Naive thymus-derived CD4-positive, alpha-beta T cell (primary cell): ENCODE results near the gene MC2R. TPM values are rescaled to one million over a fixed set of nuclear protein-coding genes. Genes with fewer than 3 reads are reported as not detected.

Experiments
- ATAC-seq: fragments of 150-1000 bp; cut with Tn5 transposase; 2 replicates; pipeline ENCODE4 v1.10.0; 2021; ENCODE audit warnings: mild to moderate bottlenecking, moderate library complexity
- CTCF ChIA-PET: fragments of 350-600 bp; sonication (Branson Sonifier 250); formaldehyde crosslinking; loops from one replicate; lab custom pipeline; 2021; ENCODE audit warnings: antibody characterized with exemption; lab: Charles Lee
- POLR2A ChIA-PET: fragments of 350-600 bp; sonication (Branson Sonifier 250); formaldehyde crosslinking; loops from one replicate; lab custom pipeline; 2021; ENCODE audit warnings: antibody characterized with exemption, inconsistent platforms; lab: Charles Lee
- DNase-seq, 9 donors: peaks; one replicate each; pipeline versions ENCODE4 v3.0.0 to v3.0.0-alpha.2; 2020 to 2022; ENCODE audit warnings: mixed read lengths in 1 of 9
- H3K27ac ChIP-seq: one replicate; pipeline ENCODE4 v1.7.0; 2013; ENCODE audit warnings: mild to moderate bottlenecking, low read depth, low read length, moderate library complexity
- H3K27me3 ChIP-seq, 2 donors: one replicate each; pipeline ENCODE4 v1.7.0; 2013; ENCODE audit warnings: low read length in 2 of 2, mild to moderate bottlenecking in 2 of 2, moderate library complexity in 2 of 2; ENCODE audit not compliant: control insufficient read depth in 2 of 2, insufficient read depth in 2 of 2
- H3K36me3 ChIP-seq, 3 experiments: 1 replicate in 2 of 3; 2 replicates in 1 of 3; pipeline ENCODE4 v1.7.0; 2013; ENCODE audit warnings: low read length in 3 of 3, mild to moderate bottlenecking in 3 of 3, moderate library complexity in 1 of 3; ENCODE audit not compliant: insufficient read depth in 3 of 3, control insufficient read depth in 2 of 3
- H3K4me1 ChIP-seq, 2 donors: one replicate each; pipeline ENCODE4 v1.7.0; 2013; ENCODE audit warnings: low read length in 2 of 2, mild to moderate bottlenecking in 2 of 2, moderate library complexity in 1 of 2; ENCODE audit not compliant: control insufficient read depth in 2 of 2, insufficient read depth in 2 of 2
- H3K4me3 ChIP-seq: 2 replicates; pipeline ENCODE4 v1.7.0; 2013; ENCODE audit warnings: mild to moderate bottlenecking, low read length
- H3K9me3 ChIP-seq, 3 experiments: 1 replicate in 2 of 3; 2 replicates in 1 of 3; pipeline ENCODE4 v1.7.0; 2013; ENCODE audit warnings: low read length in 3 of 3; ENCODE audit not compliant: control insufficient read depth in 2 of 3
- H3K27ac Mint-ChIP-seq, 9 donors: one replicate each; pipeline ENCODE4 v1.8.0; 2020 to 2022; ENCODE audit warnings: mixed read lengths in 9 of 9, mild to moderate bottlenecking in 8 of 9, moderate library complexity in 5 of 9, inconsistent platforms in 2 of 9
- H3K27me3 Mint-ChIP-seq, 5 donors: one replicate each; pipeline ENCODE4 v1.8.0; 2021 to 2022; ENCODE audit warnings: mixed read lengths in 5 of 5, mild to moderate bottlenecking in 1 of 5
- H3K36me3 Mint-ChIP-seq, 5 donors: one replicate each; pipeline ENCODE4 v1.8.0; 2020 to 2022; ENCODE audit warnings: mixed read lengths in 5 of 5, mild to moderate bottlenecking in 3 of 5, inconsistent platforms in 1 of 5
- H3K4me1 Mint-ChIP-seq, 7 donors: one replicate each; pipeline ENCODE4 v1.8.0; 2020 to 2022; ENCODE audit warnings: mixed read lengths in 7 of 7, mild to moderate bottlenecking in 3 of 7, inconsistent platforms in 1 of 7
- H3K4me3 Mint-ChIP-seq, 10 donors: one replicate each; pipeline ENCODE4 v1.8.0; 2020 to 2022; ENCODE audit warnings: mild to moderate bottlenecking in 10 of 10, mixed read lengths in 10 of 10, moderate library complexity in 6 of 10, inconsistent platforms in 2 of 10
- H3K9me3 Mint-ChIP-seq, 11 donors: one replicate each; pipeline ENCODE4 v1.8.0; 2020 to 2022; ENCODE audit warnings: mixed read lengths in 11 of 11, mild to moderate bottlenecking in 4 of 11, inconsistent platforms in 1 of 11, moderate library complexity in 1 of 11
- intact Hi-C, 2 donors: fragments of 100-400 bp; cut with micrococcal nuclease; formaldehyde crosslinking; loops; one replicate each; pipeline ENCODE4 v1.15.1; 2023
- polyA plus RNA-seq, 2 donors: library from polyadenylated mRNA; unstranded; fragments of 300-500 nt; fragmentation: Illumina TruSeq; gene quantifications; one replicate each; pipeline ENCODE4 v1.2.3, GENCODE V29; 2021
- total RNA-seq, 6 experiments: library from RNA in 5 of 6; stranded (reverse) in 5 of 6; gene quantifications; 1 replicate in 5 of 6; 2 replicates in 1 of 6; pipeline ENCODE4 v1.2.3 and lab custom pipeline; 2021 to 2026

The MC2R gene
- total and polyA plus RNA-seq, 7 experiments from 2014 or later, result not detected

DNA sequence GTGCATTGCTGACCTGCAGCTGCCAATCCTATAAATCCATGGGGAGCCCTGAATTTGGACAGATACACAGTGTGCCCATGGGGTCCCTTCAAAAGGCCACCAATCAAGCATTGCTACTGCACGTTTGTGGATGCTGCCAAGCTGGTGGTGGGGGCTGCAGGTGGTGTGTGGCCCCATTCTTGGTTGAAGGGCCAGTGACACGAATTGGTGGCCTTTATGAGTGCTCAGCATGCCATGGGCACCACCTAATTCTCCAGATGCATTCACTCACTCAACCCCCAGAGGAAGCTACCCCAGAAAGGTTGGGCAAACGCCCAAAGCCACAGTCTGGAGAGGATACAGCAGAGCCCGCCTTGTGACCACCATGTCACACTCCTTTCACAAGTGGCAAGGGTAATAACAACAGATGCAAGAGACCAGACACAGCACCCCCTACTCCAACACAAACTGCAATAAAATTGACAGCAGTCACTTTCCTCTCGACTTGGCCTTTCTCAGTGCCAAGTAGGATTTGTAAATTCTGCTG lies 27.1 kb downstream of the MC2R start:
- Histone ChIP-seq H3K4me1 (no peaks in the 10 kb centered on the region), H3K9me3 (no peaks in the 10 kb centered on the region), H3K4me3 (no peak overlapping the region), H3K36me3 (no peaks in the 10 kb centered on the region), H3K27ac (no peak overlapping the region), H3K27me3 (no peaks in the 10 kb centered on the region)
- Mint-ChIP-seq H3K27ac (no peak overlapping the region), H3K36me3 (no peaks in the 10 kb centered on the region), H3K4me3 (no peak overlapping the region), H3K27me3 (peaks cover 3 to 49% (median 35%) of the 10 kb centered on the region in 5 donors), H3K9me3 (no peaks in the 10 kb centered on the region), H3K4me1 (no peaks in the 10 kb centered on the region)
- CTCF ChIA-PET, result no interaction called here
- DNase-seq, result no peak
- no peak for ATAC-seq
- POLR2A ChIA-PET, result no interaction called here
- intact Hi-C loops, result no loop called here

DNA sequence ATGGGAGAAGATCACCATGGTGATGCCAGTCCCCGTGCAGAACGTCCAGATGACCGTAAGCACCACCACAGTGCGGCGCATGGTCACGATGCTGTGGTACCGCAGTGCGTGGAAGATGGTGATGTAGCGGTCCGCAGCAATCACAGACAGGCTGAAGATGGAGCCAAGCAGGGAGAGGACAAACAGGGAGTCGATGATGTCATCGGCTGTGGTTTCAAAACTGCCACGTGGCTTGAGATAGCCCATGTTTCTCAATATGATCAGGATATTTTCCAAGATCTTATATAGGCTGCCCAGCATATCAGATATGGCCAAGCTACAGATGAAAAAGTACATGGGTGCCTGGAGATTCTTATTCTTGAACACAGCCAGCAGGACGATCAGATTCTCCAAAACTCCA lies 30.3 kb downstream of the MC2R start:
- Mint-ChIP-seq H3K4me1 (no peaks in the 10 kb centered on the region), H3K27ac (no peak overlapping the region), H3K9me3 (no peaks in the 10 kb centered on the region), H3K36me3 (no peaks in the 10 kb centered on the region), H3K4me3 (no peak overlapping the region), H3K27me3 (peaks cover 0 to 28% (median 17%) of the 10 kb centered on the region in 5 donors)
- POLR2A ChIA-PET, result no interaction called here
- Histone ChIP-seq H3K27ac (no peak overlapping the region), H3K36me3 (no peaks in the 10 kb centered on the region), H3K4me3 (no peak overlapping the region), H3K27me3 (no peaks in the 10 kb centered on the region), H3K4me1 (no peaks in the 10 kb centered on the region), H3K9me3 (no peaks in the 10 kb centered on the region)
- CTCF ChIA-PET, result no interaction called here
- DNase-seq, result no peak
- intact Hi-C loops, result no loop called here
- no peak for ATAC-seq

DNA sequence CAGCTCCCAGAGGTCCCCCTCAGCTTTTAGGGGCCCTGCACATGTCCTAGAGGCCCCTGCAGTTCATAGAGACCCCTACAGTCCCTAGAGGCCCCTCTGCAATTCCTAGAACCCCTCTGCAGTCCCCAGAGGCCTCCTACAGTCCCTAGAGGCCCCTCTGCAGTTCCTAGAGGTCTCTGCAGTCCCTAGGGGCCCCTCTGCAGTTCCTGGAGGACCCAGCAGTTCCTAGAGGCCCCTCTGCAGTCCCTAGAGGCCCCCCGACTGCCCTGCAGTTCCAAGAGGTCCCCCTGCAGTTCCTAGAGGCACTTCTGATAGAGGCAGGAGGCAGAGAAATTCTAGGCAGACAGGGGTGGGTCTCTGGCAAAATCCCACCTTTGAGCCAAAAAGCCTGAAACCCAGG lies 35.4 kb downstream of the MC2R start:
- intact Hi-C loops, result no loop called here
- H3K4me1 ChIP-seq, result no peaks in the 10 kb centered on the region
- CTCF ChIA-PET, result no interaction called here

DNA sequence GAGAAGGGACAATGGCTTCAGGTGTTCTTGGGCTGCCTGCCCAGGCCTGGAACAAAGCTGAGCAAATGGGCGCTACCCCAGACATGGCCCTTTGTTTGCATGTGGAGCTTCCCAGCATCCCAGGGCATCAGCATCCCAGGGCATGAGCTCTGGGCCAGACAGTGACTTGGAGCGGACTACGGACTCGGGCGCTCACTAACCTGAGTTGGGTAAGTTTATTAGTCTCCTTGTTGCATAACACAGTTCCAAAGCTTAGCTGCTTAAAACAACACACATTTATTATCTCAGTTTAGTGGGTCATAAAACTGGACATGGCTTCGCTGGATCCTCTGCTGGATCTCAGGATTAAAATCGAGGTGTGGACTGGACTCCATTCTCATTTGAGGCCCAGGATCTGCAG lies 35.8 kb downstream of the MC2R start:
- no peaks in the 10 kb centered on the region for H3K9me3 ChIP-seq
- ChIA-PET CTCF (no interaction called here), POLR2A (no interaction called here)
- no peaks in the 10 kb centered on the region for H3K36me3 ChIP-seq
- DNase-seq (no peak), ATAC-seq (no peak)
- H3K4me1 ChIP-seq, result no peaks in the 10 kb centered on the region
- no peaks in the 10 kb centered on the region for H3K27me3 ChIP-seq
- H3K27ac ChIP-seq, result no peak overlapping the region
- Mint-ChIP-seq H3K4me1 (no peaks in the 10 kb centered on the region), H3K36me3 (no peaks in the 10 kb centered on the region), H3K9me3 (no peaks in the 10 kb centered on the region), H3K27ac (no peak overlapping the region), H3K27me3 (peaks cover 0 to 7% (median 4%) of the 10 kb centered on the region in 5 donors), H3K4me3 (no peak overlapping the region)
- intact Hi-C loops, result no loop called here
- H3K4me3 ChIP-seq, result no peak overlapping the region

More for the DNA sequence above, 35.4 kb downstream of the MC2R start:
- no peak overlapping the region for H3K4me3 ChIP-seq
- POLR2A ChIA-PET, result no interaction called here
- H3K4me1 Mint-ChIP-seq, result no peaks in the 10 kb centered on the region
- H3K27me3 ChIP-seq, result no peaks in the 10 kb centered on the region
- no peak overlapping the region for H3K27ac ChIP-seq
- peaks cover 0 to 12% (median 7%) of the 10 kb centered on the region in 5 donors for H3K27me3 Mint-ChIP-seq
- H3K4me3 Mint-ChIP-seq, result no peak overlapping the region
- no peak for DNase-seq
- no peak for ATAC-seq
- no peak overlapping the region for H3K27ac Mint-ChIP-seq
- H3K36me3 ChIP-seq, result no peaks in the 10 kb centered on the region
- no peaks in the 10 kb centered on the region for H3K9me3 Mint-ChIP-seq
- H3K36me3 Mint-ChIP-seq, result no peaks in the 10 kb centered on the region
- H3K9me3 ChIP-seq, result no peaks in the 10 kb centered on the region

DNA sequence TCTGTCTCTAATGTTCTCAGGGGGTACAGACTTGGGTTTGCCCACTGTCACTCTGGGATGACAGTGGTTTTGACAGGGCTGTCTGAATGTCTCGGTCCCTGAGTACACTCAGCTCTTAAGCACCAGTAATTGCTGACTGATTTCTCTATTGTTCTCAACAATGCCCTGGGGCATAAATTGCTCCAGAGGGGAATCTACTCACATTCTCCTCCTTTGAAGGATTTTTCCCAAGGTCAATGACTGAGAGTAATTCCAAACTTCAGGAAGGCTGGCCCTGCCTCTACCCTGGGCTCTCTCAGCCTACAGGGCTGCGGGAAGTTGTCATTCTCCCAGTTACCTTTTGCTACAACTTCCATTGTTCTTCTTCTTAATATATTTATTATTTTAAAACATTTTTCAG lies 36.5 kb downstream of the MC2R start:
- POLR2A ChIA-PET, result no interaction called here
- no peaks in the 10 kb centered on the region for H3K4me1 ChIP-seq
- no peaks in the 10 kb centered on the region for H3K9me3 ChIP-seq
- no peaks in the 10 kb centered on the region for H3K36me3 ChIP-seq
- no peak overlapping the region for H3K27ac ChIP-seq
- Mint-ChIP-seq H3K27me3 (peaks cover 0 to 4% (median 3%) of the 10 kb centered on the region in 5 donors), H3K36me3 (no peaks in the 10 kb centered on the region), H3K27ac (no peak overlapping the region), H3K9me3 (no peaks in the 10 kb centered on the region), H3K4me1 (no peaks in the 10 kb centered on the region), H3K4me3 (no peak overlapping the region)
- H3K4me3 ChIP-seq, result no peak overlapping the region
- H3K27me3 ChIP-seq, result no peaks in the 10 kb centered on the region
- DNase-seq (no peak), ATAC-seq (no peak)
- intact Hi-C loops, result no loop called here
- CTCF ChIA-PET, result no interaction called here

DNA sequence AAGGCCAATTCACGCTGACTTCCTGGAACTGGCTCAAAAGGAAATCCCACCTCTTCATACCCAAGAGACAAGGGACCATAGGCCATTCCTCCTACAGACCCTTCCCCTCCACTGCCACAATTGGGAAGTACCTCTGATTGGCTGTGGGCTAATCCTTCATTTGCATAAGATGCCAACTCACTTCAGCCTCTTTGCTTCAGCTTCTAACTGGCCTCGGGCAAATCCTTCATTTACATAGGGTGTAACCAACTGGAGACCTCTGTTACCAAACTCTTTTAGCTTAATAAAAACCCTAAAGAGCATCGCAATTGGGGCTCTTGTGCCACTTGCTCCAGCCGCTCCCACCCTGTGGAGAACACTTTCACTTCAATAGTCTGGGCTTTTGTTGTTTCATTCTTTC lies 38.2 kb downstream of the MC2R start:
- peaks cover 0 to 17% (median 4%) of the 10 kb centered on the region in 5 donors for H3K27me3 Mint-ChIP-seq
- H3K4me1 Mint-ChIP-seq, result no peaks in the 10 kb centered on the region
- Histone ChIP-seq H3K36me3 (no peaks in the 10 kb centered on the region), H3K9me3 (no peaks in the 10 kb centered on the region), H3K27ac (no peak overlapping the region), H3K4me3 (no peak overlapping the region), H3K27me3 (no peaks in the 10 kb centered on the region), H3K4me1 (no peaks in the 10 kb centered on the region)
- POLR2A ChIA-PET, result no interaction called here
- intact Hi-C loops, result no loop called here
- no peak overlapping the region for H3K4me3 Mint-ChIP-seq
- no peak overlapping the region for H3K27ac Mint-ChIP-seq
- no peaks in the 10 kb centered on the region for H3K9me3 Mint-ChIP-seq
- DNase-seq (no peak), ATAC-seq (no peak)
- CTCF ChIA-PET, result no interaction called here
- no peaks in the 10 kb centered on the region for H3K36me3 Mint-ChIP-seq

DNA sequence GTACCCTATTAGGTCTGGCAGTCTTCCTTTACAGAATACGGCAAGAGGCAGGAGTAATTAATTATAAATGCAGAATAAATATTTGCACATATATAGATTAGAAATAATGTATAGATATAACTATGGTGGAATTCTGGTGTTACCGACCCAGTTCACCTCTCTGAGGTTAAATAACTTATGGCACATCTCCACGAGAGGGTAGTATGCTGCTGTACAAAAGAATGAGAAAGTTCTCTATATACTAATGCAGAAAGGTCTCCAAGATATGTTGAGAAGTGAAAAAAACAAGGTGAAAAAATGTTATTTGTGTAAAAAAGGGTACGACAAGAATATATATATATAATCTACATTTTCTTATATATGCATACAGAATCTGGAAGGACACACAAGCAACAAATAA lies 40.8 kb downstream of the MC2R start:
- CTCF ChIA-PET, result no interaction called here
- POLR2A ChIA-PET, result no interaction called here
- H3K4me3 ChIP-seq, result no peak overlapping the region
- H3K27me3 ChIP-seq, result peaks cover 0 to 4% of the 10 kb centered on the region in 2 donors
- Mint-ChIP-seq H3K4me3 (no peak overlapping the region), H3K27me3 (peaks cover 14 to 34% (median 19%) of the 10 kb centered on the region in 5 donors), H3K36me3 (no peaks in the 10 kb centered on the region), H3K9me3 (peaks cover 0 to 2% (median 0%) of the 10 kb centered on the region in 11 donors), H3K4me1 (peaks cover 0 to under 1% (median 0%) of the 10 kb centered on the region in 7 donors), H3K27ac (no peak overlapping the region)
- intact Hi-C loops, result no loop called here
- H3K4me1 ChIP-seq, result no peaks in the 10 kb centered on the region
- H3K36me3 ChIP-seq, result no peaks in the 10 kb centered on the region
- DNase-seq (no peak), ATAC-seq (no peak)
- H3K27ac ChIP-seq, result no peak overlapping the region
- no peaks in the 10 kb centered on the region for H3K9me3 ChIP-seq
